GM23338 (cell line): ENCODE measurements around the gene CAMTA1. TPM values are rescaled to one million over a fixed set of nuclear protein-coding genes. Genes with fewer than 3 reads are reported as not detected.

Experiments used
- ATAC-seq: fragments of 200-7000 bp; cut with Tn5 transposase; 3 replicates; pipeline ENCODE4 v1.9.1; 2020
- DNase-seq: peaks from one replicate; pipeline ENCODE4 v3.0.0-alpha.2; 2015; ENCODE audit warnings: low spot score
- H2AFZ ChIP-seq: fragments of 200-600 bp; sonication (generic); 2 replicates; pipeline ENCODE4 v1.8.0; 2016; ENCODE audit warnings: antibody characterized with exemption, mild to moderate bottlenecking, moderate library complexity
- H3F3A ChIP-seq: fragments of 200-600 bp; sonication (generic); replicated peaks from 2 replicates; pipeline ENCODE4 v1.8.0; 2017; ENCODE audit warnings: antibody characterized with exemption, mixed run types, low read depth
- H3K27ac ChIP-seq: fragments of 200-600 bp; sonication (generic); 2 replicates; pipeline ENCODE4 v1.6.1; 2016; ENCODE audit warnings: low read depth
- H3K27me3 ChIP-seq: fragments of 200-600 bp; sonication (generic); 2 replicates; pipeline ENCODE4 v1.8.0; 2016; ENCODE audit warnings: mild to moderate bottlenecking, mixed run types, moderate library complexity; ENCODE audit not compliant: insufficient read depth
- H3K36me3 ChIP-seq: fragments of 200-600 bp; sonication (generic); 2 replicates; pipeline ENCODE4 v1.8.0; 2016; ENCODE audit warnings: mild to moderate bottlenecking; ENCODE audit not compliant: insufficient read depth
- H3K4me1 ChIP-seq: fragments of 200-600 bp; sonication (generic); 2 replicates; pipeline ENCODE4 v1.8.0; 2016; ENCODE audit warnings: mild to moderate bottlenecking, moderate library complexity; ENCODE audit not compliant: insufficient read depth
- H3K4me2 ChIP-seq: fragments of 200-600 bp; sonication (generic); 2 replicates; pipeline ENCODE4 v1.7.1; 2017; ENCODE audit warnings: mixed run types
- H3K4me3 ChIP-seq: fragments of 200-600 bp; sonication (generic); 2 replicates; pipeline ENCODE4 v1.6.1; 2016; ENCODE audit warnings: mixed run types
- H3K79me2 ChIP-seq: fragments of 200-600 bp; sonication (generic); replicated peaks from 2 replicates; pipeline ENCODE4 v1.8.0; 2017; ENCODE audit warnings: mild to moderate bottlenecking; ENCODE audit not compliant: insufficient read depth
- H3K9me2 ChIP-seq: fragments of 200-600 bp; sonication (generic); 2 replicates; pipeline ENCODE4 v1.8.0; 2017; ENCODE audit not compliant: insufficient read depth
- H4K20me1 ChIP-seq: fragments of 200-600 bp; sonication (generic); replicated peaks from 2 replicates; pipeline ENCODE4 v1.8.0; 2017; ENCODE audit warnings: mild to moderate bottlenecking; ENCODE audit not compliant: insufficient read depth
- H3K27ac Mint-ChIP-seq: 2 replicates; pipeline ENCODE4 v1.8.0; 2020; ENCODE audit warnings: inconsistent platforms, mild to moderate bottlenecking, moderate library complexity, mixed read lengths
- H3K27me3 Mint-ChIP-seq: 3 replicates; pipeline ENCODE4 v1.8.0; 2022; ENCODE audit warnings: low read depth, mild to moderate bottlenecking, moderate library complexity, mixed read lengths, inconsistent platforms; ENCODE audit not compliant: insufficient read depth, poor library complexity
- H3K36me3 Mint-ChIP-seq: 3 replicates; pipeline ENCODE4 v1.8.0; 2021; ENCODE audit warnings: low read depth, mild to moderate bottlenecking, inconsistent platforms, moderate library complexity, mixed read lengths
- H3K4me1 Mint-ChIP-seq: 3 replicates; pipeline ENCODE4 v1.8.0; 2020; ENCODE audit warnings: mild to moderate bottlenecking, inconsistent platforms, mixed read lengths
- H3K4me3 Mint-ChIP-seq: 3 replicates; pipeline ENCODE4 v1.8.0; 2021; ENCODE audit warnings: moderate library complexity, mild to moderate bottlenecking, inconsistent platforms, mixed read lengths
- H3K9me3 Mint-ChIP-seq: 3 replicates; pipeline ENCODE4 v1.8.0; 2020; ENCODE audit warnings: moderate library complexity, mild to moderate bottlenecking, inconsistent platforms, mixed read lengths
- CTCF ChIP-seq, 2 experiments: fragments of 200-600 bp in 1 of 2; sonication (generic) in 1 of 2; conservative IDR thresholded peaks; 2 replicates each; pipeline versions ENCODE4 v1.5.1 to v1.6.1; 2016 to 2017; ENCODE audit warnings: antibody characterized with exemption in 2 of 2, low read depth in 2 of 2, mild to moderate bottlenecking in 2 of 2, moderate library complexity in 1 of 2
- EZH2 ChIP-seq: fragments of 200-600 bp; sonication (generic); IDR thresholded peaks from one replicate; pipeline ENCODE4 v1.8.0; 2017; ENCODE audit warnings: antibody characterized with exemption, mild to moderate bottlenecking, low read depth; ENCODE audit not compliant: unreplicated experiment
- EZH2phosphoT487 ChIP-seq: fragments of 200-600 bp; sonication (generic); IDR thresholded peaks from one replicate; pipeline ENCODE4 v1.8.1; 2018; ENCODE audit warnings: antibody characterized with exemption; ENCODE audit not compliant: unreplicated experiment
- JUNB ChIP-seq: IDR thresholded peaks from one replicate; pipeline ENCODE4 v1.6.1; 2016; ENCODE audit warnings: antibody characterized with exemption; ENCODE audit not compliant: unreplicated experiment
- NANOG ChIP-seq: IDR thresholded peaks from 2 replicates; pipeline ENCODE4 v1.6.1; 2016; ENCODE audit warnings: antibody characterized with exemption, borderline replicate concordance
- POLR2AphosphoS5 ChIP-seq: IDR thresholded peaks from 2 replicates; pipeline ENCODE4 v1.6.1; 2016; ENCODE audit warnings: antibody characterized with exemption, low read depth
- STAT1 ChIP-seq: IDR thresholded peaks from one replicate; pipeline ENCODE4 v1.6.1; 2016; ENCODE audit warnings: antibody characterized with exemption; ENCODE audit not compliant: unreplicated experiment
- ZNF114 ChIP-seq: fragments of 250-450 bp; sonication (Bioruptor Pico); IDR thresholded peaks from 2 replicates; pipeline ENCODE4 v1.5.0; 2020; ENCODE audit warnings: mild to moderate bottlenecking, moderate library complexity
- ZNF331 ChIP-seq: fragments of 250-450 bp; sonication (Bioruptor Pico); IDR thresholded peaks from 2 replicates; pipeline ENCODE4 v1.5.0; 2020; ENCODE audit warnings: low read depth, mild to moderate bottlenecking, moderate library complexity
- polyA plus RNA-seq: library from polyadenylated mRNA; unstranded; fragments of >200 nt; fragmentation: Nextera tagmentation; extraction: Ambion mirVana; gene quantifications from 2 replicates; pipeline ENCODE4 v1.2.1, GENCODE V29; 2016
- total RNA-seq: library from RNA; depleted of rRNA; stranded (reverse); fragments of >200 nt; shearing (Covaris generic); gene quantifications from 2 replicates; pipeline ENCODE4 v1.2.3, GENCODE V29; 2014
- TF ChIP-seq, protein P1 (sequence below): IDR thresholded peaks from 2 replicates; pipeline ENCODE4 v1.6.1; 2016; ENCODE audit warnings: antibody characterized with exemption
- TF ChIP-seq, protein P2 (sequence below): IDR thresholded peaks from one replicate; pipeline ENCODE4 v1.6.1; 2018; ENCODE audit warnings: antibody characterized with exemption; ENCODE audit not compliant: unreplicated experiment

The CAMTA1 gene
- total and polyA plus RNA-seq, 2 experiments from 2014 or later = 115 to 519 TPM

- Histone ChIP-seq H4K20me1 (no peaks in the 10 kb centered on the region), H3K4me2 (no peak overlapping the region), H3K79me2 (no peaks in the 10 kb centered on the region), H3K27me3 (no peaks in the 10 kb centered on the region), H3K4me1 (0 out of 2 replicates have a peak, but pooled peaks cover 5% of the 10 kb centered on the region), H2AFZ (no peak overlapping the region), H3K27ac (no peak overlapping the region), H3K4me3 (no peak overlapping the region), H3K36me3 (no peaks in the 10 kb centered on the region), H3F3A (no peaks in the 10 kb centered on the region), H3K9me2 (no peaks in the 10 kb centered on the region)
- no peaks in the 10 kb centered on the region for H3K36me3 Mint-ChIP-seq
- peaks cover 1% of the 10 kb centered on the region for H3K27me3 Mint-ChIP-seq
- TF ChIP-seq CTCF (conservative IDR thresholded peaks at IDR 0.05; ENCODE audit: low read depth in 2 of 2) (no peak), EZH2phosphoT487 (no peak), EZH2 (no peak)
- H3K4me3 Mint-ChIP-seq = no peak overlapping the region
- peaks cover 7% of the 10 kb centered on the region for H3K4me1 Mint-ChIP-seq
- DNase-seq = no peak
- no peaks in the 10 kb centered on the region for H3K9me3 Mint-ChIP-seq
- no peak overlapping the region for H3K27ac Mint-ChIP-seq
- peak; percentile 48; the same call in 1 of the 3 replicates for ATAC-seq
These were observed 642.5 kb downstream of the CAMTA1 start for GRCh38 chr1:7427605-7428300.

DNA sequence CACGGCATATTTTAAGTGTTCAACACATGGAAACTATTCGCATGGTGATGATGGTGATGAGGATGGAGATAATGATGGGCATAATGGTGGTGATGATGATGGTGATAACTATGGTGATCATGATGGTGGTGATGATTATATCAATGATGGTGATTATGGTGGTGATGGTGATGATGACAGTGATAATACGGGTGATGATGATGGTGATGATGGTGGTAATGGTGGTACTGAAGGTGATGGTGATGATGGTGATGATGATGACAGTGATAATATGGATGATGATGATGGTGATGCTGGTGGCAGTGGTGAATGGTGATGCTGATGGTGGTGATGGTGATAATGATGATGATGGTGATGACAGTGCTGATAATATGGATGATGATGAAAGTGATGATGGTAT lies 644.0 kb downstream of the CAMTA1 start:
- Mint-ChIP-seq H3K36me3 (no peaks in the 10 kb centered on the region; the same call in 2 of the 3 replicates), H3K4me3 (no peak overlapping the region), H3K9me3 (peaks cover 5% of the 10 kb centered on the region; the same call in 2 of the 3 replicates), H3K27ac (no peak overlapping the region), H3K27me3 (peaks cover 1% of the 10 kb centered on the region), H3K4me1 (no peaks in the 10 kb centered on the region)
- no peaks in the 10 kb centered on the region for H3K27me3 ChIP-seq
- no peaks in the 10 kb centered on the region for H3K79me2 ChIP-seq
- H3K9me2 ChIP-seq = no peaks in the 10 kb centered on the region
- H3F3A ChIP-seq = no peaks in the 10 kb centered on the region
- H2AFZ ChIP-seq = no peak overlapping the region
- no peaks in the 10 kb centered on the region for H3K36me3 ChIP-seq
- H4K20me1 ChIP-seq = no peaks in the 10 kb centered on the region
- no peak overlapping the region for H3K4me3 ChIP-seq
- DNase-seq (no peak), ATAC-seq (no peak)
- no peaks in the 10 kb centered on the region for H3K4me1 ChIP-seq
- no peak overlapping the region for H3K4me2 ChIP-seq
- H3K27ac ChIP-seq = no peak overlapping the region
- TF ChIP-seq JUNB (no peak), NANOG (no peak), EZH2 (no peak), CTCF (conservative IDR thresholded peaks at IDR 0.05; ENCODE audit: low read depth in 2 of 2) (no peak), STAT1 (no peak), ZNF114 (no peak), POLR2AphosphoS5 (no peak), ZNF331 (no peak)
- TF ChIP-seq, protein P1, sequence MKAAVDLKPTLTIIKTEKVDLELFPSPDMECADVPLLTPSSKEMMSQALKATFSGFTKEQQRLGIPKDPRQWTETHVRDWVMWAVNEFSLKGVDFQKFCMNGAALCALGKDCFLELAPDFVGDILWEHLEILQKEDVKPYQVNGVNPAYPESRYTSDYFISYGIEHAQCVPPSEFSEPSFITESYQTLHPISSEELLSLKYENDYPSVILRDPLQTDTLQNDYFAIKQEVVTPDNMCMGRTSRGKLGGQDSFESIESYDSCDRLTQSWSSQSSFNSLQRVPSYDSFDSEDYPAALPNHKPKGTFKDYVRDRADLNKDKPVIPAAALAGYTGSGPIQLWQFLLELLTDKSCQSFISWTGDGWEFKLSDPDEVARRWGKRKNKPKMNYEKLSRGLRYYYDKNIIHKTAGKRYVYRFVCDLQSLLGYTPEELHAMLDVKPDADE = no peak
- TF ChIP-seq, protein P2, sequence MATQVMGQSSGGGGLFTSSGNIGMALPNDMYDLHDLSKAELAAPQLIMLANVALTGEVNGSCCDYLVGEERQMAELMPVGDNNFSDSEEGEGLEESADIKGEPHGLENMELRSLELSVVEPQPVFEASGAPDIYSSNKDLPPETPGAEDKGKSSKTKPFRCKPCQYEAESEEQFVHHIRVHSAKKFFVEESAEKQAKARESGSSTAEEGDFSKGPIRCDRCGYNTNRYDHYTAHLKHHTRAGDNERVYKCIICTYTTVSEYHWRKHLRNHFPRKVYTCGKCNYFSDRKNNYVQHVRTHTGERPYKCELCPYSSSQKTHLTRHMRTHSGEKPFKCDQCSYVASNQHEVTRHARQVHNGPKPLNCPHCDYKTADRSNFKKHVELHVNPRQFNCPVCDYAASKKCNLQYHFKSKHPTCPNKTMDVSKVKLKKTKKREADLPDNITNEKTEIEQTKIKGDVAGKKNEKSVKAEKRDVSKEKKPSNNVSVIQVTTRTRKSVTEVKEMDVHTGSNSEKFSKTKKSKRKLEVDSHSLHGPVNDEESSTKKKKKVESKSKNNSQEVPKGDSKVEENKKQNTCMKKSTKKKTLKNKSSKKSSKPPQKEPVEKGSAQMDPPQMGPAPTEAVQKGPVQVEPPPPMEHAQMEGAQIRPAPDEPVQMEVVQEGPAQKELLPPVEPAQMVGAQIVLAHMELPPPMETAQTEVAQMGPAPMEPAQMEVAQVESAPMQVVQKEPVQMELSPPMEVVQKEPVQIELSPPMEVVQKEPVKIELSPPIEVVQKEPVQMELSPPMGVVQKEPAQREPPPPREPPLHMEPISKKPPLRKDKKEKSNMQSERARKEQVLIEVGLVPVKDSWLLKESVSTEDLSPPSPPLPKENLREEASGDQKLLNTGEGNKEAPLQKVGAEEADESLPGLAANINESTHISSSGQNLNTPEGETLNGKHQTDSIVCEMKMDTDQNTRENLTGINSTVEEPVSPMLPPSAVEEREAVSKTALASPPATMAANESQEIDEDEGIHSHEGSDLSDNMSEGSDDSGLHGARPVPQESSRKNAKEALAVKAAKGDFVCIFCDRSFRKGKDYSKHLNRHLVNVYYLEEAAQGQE = no peak
